GM12878 (cell line): ENCODE measurements around the gene GUCA2B.

Source experiments
- BHLHE40 ChIP-seq, 2 experiments: fragments of 450-650 bp in 1 of 2; IDR thresholded peaks; 2 replicates each; pipeline ENCODE4 v1.6.1; 2011 to 2017; ENCODE audit warnings: low read depth in 2 of 2, borderline replicate concordance in 1 of 2, improper control_type of control experiment in 1 of 2, low read length in 1 of 2, mild to moderate bottlenecking in 1 of 2
- CTCF ChIP-seq, 3 experiments: IDR thresholded peaks in 2 of 3; conservative IDR thresholded peaks in 1 of 3; 2 replicates each; pipeline ENCODE4 v1.5.1; 2011; ENCODE audit warnings: low read depth in 3 of 3, low read length in 3 of 3, mild to moderate bottlenecking in 3 of 3, control low read depth in 2 of 3, moderate library complexity in 2 of 3, inconsistent platforms in 1 of 3, mixed read lengths in 1 of 3; ENCODE audit not compliant: control insufficient read depth in 2 of 3, insufficient read depth in 1 of 3; ENCODE audit errors: extremely low read depth in 1 of 3
- HDAC2 ChIP-seq: fragments of 200-600 bp; sonication (generic); IDR thresholded peaks from 2 replicates; pipeline ENCODE4 v1.6.1; 2017
- POLR2A ChIP-seq: IDR thresholded peaks from 2 replicates; pipeline ENCODE4 v1.6.1; 2011; ENCODE audit warnings: low read depth, mild to moderate bottlenecking, low read length
- TAF1 ChIP-seq: IDR thresholded peaks from 2 replicates; pipeline ENCODE4 v1.6.1; 2011; ENCODE audit warnings: mild to moderate bottlenecking, low read depth, low read length, borderline replicate concordance
- ZNF592 ChIP-seq: fragments of 450-650 bp; IDR thresholded peaks from 2 replicates; pipeline ENCODE4 v1.6.1; 2017; ENCODE audit warnings: mild to moderate bottlenecking, moderate library complexity

- no peak for TF ChIP-seq BHLHE40 (IDR thresholded peaks at IDR 0.05; ENCODE audit: borderline replicate concordance in 1 of 2, low read depth in 2 of 2, low read length in 1 of 2)
- no peak for TF ChIP-seq POLR2A
- no peak for TF ChIP-seq HDAC2
- no peak for TF ChIP-seq ZNF592
- TF ChIP-seq CTCF (IDR thresholded peaks at IDR 0.05 in 2 of 3, conservative IDR thresholded peaks at IDR 0.05 in 1 of 3; ENCODE audit: control insufficient read depth in 2 of 3, extremely low read depth in 1 of 3, insufficient read depth in 1 of 3, low read depth in 3 of 3, low read length in 3 of 3) = no peak
- no peak for TF ChIP-seq TAF1
These were observed 37.0 kb downstream of the GUCA2B start for GRCh38 chr1:42189931-42190853.
